ENCODE measurements around the gene MAP3K4.

Gene MAP3K4

DNA sequence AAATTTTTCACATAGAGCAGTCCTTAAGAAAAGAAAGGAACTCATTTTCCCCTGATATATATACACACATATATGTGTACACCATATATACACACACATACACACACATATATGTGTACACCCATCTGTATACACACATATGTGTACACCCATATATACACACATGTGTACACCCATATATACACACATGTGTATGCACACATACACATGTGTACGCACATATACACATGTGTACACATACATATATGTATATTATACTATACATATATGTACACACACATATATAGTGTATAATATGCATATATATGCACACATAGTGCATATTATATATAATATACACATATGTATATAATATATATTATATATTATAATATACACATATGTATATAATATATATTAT lies 9.1 kb downstream of the MAP3K4 start:
- DNase-seq (ENCODE audit: low read depth): no peak

DNA sequence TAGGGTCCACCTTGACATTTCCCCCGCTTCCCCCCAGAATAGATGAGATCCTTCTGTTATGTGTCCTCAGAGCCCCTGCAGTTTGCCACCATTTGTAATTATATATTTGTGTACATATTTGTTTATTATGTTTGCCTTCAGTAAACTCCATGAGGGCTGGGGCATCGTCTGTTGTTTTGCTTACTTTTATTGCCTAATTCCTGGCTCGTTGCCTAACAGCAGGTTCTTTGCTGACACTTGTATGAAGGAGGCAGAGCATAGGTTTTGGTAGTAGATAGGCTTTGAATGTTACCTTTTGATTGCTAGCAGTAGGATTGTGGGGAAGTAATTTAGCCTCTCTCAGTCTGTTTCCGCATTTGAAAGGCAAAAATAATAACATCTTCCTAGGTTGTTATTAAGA lies 9.9 kb downstream of the MAP3K4 start:
- no peak for DNase-seq (ENCODE audit: low read depth)

DNA sequence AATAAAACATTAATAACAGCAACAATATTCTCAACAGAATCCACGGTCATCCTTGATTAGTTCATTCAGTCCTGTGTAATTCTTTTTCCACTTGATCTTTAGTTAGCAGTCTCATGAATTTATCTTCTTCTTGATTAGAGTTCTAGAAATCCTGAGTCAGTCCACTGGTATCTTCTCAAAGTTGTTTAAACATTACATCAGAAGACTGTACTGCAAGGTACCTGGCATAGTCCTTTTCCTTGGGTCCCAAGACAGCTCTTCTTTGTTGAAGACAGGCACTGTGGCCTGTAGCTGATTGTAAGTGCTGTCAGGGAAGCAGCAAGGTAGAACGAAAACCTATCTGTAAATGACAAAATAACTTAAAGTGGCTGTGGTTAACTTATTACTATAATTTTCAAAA lies 11.8 kb downstream of the MAP3K4 start:
- no peak for DNase-seq (ENCODE audit: low read depth)

DNA sequence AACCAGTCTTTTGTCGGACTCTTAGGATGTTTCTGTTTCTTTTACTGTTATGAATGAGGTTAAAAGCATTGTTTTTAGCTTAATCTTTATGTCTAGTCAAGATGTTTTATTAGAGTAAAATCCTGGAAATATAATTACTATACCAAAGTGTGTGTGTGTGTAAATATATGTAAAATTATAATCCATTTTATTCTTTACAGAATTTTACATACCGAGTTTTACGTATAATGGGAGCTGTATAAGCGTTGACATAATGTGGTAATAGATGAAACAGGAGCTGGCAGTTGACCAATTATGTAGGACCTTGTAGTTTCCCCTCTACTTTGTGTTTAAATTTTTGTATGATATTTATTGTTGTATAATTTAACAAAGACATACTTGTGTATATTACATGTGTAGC lies 16.7 kb downstream of the MAP3K4 start:
- DNase-seq (ENCODE audit: low read depth): no peak

DNA sequence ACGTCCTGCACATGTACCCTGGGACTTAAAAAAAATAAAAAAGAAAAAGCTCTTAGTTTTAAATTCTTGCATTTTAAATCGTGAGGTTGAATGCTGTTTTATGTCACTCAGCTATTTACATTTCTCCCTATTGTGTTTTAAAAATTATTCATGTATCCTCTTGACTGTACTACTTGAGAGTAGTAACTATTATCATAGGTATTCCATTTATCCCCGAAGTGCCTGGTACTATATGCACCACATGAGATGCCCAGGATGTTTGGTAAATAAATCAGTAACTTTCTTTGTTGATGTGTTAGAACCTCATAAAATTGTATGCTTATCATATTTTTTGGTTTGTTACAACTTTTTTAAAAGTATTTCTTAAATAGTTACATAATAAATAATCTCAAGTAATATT lies 18.4 kb downstream of the MAP3K4 start:
- no peak for DNase-seq (ENCODE audit: low read depth)

DNA sequence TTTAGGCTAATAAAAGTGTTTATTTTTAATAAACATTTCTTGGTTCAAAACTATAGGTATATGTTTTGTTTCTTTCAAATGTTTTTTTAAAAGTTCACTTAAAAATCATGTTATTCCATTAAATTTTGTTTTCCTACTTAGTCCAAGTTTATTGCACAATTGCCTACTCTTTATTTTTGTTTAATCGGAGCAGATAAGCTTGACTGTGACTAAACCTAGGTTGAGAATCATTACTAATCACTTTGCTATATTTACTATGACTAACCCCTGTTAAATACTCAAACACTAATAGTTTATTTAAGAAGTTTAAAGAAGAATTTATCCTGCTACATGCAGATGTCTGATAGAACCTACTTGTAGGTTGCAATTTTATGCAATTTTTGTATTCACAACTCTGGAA lies 18.8 kb downstream of the MAP3K4 start:
- no peak for DNase-seq (ENCODE audit: low read depth)

DNA sequence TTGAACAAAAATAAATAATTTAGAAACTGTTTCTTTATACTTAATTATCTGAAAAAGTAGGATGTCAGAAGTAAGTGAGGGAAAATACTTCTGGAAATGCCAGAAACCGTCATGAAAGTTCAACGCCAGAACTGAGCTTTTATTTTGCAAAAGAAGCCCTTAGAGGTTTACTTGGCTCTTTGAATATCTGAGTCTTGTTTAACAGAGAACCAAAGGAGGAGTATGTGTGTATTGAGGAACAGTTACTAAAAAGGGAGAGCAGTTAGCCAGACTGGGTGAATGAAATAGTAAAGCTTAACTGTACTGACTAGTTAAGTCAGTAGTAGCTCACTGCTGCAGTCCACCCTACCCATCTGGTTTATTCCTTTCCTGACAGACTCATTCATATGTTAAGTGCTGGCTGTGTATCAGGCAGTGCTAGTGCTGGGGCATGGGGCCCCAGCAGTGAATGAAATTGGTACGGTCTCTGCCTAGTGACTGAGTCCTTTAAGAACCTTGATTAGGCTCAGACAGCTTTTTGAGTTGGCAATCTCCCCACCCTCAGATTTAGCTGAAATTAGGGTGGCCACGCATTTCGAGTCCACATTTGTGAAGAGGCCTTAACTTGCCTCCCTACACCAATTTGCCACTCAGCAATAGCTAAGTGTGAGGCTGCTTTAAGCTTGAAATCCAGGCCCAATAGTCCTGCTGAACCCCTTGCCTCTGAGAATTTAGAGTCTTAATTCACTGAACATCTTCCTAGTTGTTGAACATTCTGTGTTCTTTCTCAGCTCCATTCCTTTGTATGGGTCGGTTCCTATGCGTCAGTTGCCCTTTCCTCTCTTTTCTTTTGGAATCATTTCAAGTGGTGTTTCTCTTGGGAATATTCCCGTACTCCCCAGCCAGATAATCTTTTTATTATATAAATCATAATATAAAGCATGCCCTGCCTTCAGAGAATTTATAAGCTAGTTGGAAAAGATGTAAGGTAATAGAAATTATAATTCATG lies 20.2 kb downstream of the MAP3K4 start:
- DNase-seq (ENCODE audit: low read depth): no peak

DNA sequence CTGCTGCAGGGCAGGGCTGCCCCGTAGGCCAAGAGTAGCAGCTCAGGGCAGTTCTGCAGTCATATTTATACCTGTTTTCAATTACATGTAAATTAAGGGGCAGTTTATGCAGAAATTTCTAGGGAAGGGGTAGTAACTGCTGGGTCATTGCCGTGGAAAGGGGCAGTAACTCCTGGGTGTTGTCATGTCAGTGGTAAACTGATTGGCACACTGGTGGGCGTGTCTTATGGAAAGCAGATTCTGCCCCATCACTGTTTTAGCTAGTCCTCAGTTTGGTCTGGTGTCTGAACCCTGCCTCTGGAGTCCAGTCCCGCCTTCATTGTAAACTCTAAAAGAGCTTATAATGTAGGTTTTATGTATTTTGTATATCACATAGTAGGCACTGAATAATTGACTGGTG lies 22.1 kb downstream of the MAP3K4 start:
- DNase-seq (ENCODE audit: low read depth): no peak

DNA sequence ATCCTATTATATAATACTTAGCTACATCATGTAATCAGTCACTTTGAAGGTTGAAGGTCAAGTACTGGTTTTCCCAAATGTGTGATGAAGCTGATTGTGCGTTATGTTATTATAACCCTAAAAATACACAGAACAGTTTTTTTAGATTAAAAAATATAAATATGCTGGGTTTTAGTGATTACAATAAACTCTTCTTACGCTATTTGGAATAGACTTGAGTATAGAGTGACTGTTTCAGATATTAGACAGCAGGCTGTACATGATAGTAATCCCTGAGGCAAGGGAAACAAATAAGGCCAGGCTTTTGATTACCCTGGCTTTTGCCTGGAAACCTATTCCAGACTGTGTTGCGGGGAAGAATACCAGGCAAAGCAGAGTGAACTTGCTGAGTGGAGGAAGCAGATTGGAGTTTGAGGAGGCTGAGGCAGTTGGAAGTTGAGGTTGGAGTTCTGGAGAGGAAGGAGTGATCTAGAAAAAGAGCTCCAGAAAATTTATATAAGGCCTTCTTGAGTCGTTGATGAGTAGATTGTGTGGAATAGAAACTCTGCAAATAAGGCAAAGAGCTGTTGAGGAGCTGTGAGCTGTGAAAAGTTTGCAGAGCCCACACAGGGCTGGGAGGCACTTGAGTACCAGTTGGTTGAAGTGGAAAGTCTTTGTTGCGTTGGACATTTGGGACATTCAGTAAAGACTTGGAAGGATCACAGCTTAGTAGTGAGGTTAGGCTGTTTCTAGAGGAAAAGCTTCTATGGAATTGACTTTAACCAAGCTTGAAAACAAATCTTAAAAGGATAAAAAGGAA lies 26.4 kb downstream of the MAP3K4 start:
- DNase-seq (ENCODE audit: low read depth): no peak

DNA sequence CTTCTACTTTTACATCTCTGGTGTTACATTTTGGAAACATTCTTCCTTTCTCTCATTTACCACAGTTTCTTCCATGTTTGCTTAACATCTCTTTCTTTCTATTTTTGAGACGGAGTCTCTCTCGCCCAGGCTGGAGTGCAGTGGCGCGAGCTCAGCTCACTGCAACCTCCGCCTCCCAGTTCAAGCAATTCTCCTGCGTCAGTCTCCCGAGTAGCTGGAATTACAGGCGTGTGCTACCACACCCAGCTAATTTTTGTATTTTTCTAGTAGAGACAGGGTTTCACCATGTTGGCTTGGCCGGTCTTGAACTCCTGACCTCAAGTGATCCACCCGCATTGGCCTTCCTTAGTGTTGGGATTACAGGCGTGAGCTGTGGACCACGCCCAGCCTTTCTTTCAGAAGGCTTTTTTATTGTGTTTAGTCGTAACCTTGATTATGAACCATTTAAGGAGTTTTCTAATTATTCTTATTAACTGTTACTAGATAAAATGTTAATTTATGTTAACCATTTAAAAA lies 27.8 kb downstream of the MAP3K4 start:
- no peak for DNase-seq (ENCODE audit: low read depth)

DNA sequence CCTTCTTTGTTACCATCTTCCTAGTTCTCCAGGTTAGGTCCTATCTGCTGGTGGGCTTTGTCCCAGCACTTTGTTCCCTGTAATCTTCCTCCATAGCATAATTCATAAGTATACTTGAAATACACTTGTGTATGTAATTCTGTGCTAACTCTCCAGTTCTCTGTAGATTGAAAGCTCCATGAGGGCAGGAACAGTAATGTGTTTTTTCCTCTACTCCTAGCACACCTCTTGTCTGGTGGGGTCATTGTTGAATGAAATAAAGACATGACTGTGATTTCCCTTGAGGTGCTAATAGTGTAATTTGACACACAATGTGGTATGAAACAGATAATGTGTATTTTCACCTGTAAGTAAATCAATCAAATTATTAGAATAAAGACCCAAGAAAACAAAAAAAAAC lies 30.0 kb downstream of the MAP3K4 start:
- no peak for DNase-seq (ENCODE audit: low read depth)

DNA sequence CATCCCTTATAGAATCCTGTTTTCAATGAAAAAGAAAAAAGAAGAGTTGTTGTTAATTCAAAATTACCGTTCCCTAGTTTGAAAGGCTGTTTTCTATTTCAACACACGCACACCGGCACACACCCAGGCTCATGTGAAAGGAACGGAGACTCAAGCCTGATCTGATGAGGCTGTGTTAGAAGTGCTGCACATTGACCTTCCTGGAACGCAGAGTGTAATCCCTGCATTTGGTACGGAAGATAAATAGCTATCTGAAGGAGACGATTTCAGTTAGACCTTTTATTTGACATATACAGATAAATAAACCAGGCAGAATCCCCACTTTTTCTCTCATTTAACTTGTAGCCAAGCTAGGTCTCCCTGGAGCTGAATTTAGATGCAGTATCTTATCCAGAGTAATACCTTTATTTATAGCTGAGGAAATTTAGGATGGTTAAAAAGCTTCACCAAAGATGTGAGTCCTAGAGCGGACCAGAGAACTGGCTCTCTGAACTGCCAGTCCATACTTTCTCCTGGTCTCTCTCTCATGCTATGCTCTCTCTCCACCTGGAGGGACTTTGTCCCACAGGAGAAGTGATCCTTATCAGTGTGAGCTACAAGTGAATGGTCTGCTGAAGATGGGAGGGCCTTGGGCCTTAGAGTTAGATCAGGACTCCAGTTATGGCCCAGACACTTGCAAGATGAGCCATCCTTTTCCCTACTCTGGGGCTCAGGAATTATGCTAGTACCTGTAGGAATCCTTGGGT lies 30.6 kb downstream of the MAP3K4 start:
- DNase-seq (ENCODE audit: low read depth): no peak

DNA sequence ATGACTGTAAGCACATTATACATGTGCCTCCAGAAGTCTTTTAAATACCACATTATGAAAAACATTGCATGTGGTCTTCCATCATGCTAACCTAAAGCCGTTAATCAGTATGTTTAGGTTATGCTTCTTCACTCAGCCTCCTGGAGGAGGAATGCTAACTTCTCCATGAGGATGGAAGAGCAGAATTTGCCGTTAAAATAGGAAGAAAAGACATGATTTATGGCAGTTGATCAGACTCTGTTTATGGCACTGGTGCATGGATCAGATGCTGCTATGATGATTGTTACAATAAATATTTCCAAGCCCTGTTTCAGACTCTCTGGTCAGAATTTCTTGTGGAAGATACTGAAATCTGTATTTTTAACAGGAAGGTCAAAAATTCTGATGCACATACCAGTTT lies 31.7 kb downstream of the MAP3K4 start:
- no peak for DNase-seq (ENCODE audit: low read depth)

DNA sequence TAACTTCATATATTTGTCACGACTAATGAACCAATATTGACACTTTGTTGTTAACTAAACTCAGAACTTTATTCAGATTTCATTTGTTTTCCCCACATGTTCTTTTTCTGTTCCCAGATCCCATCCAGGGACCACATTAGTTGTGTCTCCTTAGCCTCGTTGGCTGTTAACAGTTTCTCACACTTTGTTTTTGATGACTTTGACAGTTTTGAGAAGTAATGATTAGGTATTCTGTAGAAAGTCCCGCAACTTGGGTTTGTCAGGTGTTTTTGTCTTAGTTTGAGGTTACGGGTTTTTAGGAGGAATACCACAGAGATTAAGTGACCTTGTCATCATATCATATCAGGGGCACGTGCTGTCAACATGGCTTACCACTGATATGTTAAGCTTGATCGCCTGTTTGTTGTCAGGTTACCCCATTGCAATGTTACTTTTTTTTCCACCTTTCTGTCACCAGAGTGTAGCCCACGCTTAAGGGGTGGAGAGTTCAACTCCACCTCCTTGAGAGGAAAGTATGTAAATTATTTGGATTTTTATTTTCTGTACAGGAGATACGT lies 32.9 kb downstream of the MAP3K4 start:
- no peak for DNase-seq (ENCODE audit: low read depth)

DNA sequence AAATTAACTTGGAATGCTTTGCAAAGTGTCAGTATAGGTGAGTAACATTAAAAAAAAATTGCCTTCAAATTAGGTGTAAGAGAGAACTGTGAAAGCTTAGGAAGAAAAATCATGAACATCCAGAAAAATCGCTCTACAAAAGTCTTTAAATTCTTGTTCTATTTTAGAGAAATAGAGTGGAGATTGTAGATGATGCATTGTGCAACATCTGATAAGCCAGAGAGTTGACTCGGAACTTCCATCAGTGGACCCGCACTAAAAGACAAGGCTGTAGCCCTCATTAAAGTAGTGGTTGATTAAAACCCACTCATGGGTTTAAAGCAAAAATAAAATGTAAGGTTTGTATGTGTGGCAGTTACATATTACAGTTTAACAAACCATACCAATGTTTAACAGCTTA lies 35.8 kb downstream of the MAP3K4 start:
- no peak for DNase-seq (ENCODE audit: low read depth)

DNA sequence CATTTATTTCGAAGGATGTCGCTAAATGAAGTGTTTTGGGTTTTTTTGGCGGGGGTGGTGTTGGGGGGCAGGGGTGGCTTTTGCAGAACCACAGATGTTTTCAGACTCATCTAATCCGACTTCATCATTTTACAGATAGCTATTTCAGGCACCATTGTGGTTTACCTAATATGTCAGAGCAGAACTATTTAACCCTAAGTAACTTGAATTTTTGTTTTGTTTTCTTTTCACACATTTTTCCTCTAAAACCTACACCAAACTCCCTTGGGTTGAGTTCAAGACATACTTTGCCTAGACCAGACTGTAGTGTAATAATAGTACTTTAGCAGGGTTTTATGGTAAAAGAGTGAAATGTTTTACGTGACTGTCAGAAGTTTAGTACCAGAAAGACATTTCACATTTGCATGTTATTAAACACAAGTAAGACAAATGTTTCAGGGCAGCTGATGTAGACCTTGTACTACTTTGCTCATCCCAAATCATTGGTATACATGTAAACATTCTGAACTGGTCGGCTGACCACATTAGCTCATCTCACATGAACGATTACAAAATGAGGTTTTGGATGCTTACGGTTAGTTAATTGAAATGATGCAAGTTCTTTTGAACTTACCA lies 37.7 kb downstream of the MAP3K4 start:
- no peak for DNase-seq (ENCODE audit: low read depth)

DNA sequence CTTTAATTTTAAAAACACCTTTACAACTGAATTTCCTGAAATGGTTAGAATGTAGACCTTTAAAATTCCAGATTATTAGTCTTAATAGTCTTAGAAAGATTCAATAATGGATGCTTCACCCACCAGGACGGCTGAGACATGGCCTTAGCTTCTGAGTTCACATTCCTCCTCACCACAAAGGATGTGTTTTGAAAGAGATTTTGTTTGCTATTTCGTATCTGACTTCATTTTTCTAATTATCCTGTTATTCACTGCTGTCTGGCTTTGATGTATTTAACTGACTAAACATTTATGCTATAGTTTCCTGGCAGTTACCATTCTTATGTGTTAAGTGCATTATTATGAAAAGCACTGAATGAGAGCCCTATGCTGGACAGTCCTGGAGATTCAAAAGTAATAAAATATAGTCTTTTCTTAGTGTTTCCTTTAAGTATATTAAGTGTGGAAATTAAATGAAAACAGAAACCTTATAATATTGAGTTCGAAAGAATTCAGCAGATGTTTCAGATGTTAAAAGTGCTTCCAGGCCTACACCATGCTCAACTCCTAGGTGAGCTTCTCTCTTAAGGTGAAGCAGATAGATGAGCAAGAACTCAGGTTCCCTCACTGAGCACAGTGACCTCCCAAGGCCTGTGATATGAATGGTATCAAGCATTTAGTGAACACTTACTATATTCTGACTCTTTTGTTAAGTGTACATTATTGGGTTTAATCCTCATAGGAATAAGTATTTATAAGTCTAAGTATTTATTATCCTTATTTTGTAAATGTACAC lies 40.3 kb downstream of the MAP3K4 start:
- no peak for DNase-seq (ENCODE audit: low read depth)

DNA sequence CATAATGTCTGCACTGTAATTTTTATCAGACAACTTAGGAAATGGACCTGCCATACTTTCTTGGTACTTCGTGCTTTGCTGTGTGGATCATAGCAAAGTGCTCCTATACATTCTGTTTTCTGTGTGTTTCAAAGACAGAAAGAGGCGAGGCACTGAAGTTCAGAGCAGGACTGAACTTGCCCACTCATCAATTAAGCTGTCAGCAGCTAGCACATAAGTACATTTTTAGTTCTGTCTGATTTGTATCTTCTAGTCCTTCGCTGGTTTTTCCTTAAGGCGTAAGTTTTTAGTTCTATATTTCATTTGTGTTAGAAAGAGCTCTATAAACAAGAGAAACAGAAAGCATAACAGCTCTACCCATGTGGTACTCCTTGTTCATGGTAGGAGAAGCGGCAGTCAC lies 42.1 kb downstream of the MAP3K4 start:
- DNase-seq (ENCODE audit: low read depth): no peak

DNA sequence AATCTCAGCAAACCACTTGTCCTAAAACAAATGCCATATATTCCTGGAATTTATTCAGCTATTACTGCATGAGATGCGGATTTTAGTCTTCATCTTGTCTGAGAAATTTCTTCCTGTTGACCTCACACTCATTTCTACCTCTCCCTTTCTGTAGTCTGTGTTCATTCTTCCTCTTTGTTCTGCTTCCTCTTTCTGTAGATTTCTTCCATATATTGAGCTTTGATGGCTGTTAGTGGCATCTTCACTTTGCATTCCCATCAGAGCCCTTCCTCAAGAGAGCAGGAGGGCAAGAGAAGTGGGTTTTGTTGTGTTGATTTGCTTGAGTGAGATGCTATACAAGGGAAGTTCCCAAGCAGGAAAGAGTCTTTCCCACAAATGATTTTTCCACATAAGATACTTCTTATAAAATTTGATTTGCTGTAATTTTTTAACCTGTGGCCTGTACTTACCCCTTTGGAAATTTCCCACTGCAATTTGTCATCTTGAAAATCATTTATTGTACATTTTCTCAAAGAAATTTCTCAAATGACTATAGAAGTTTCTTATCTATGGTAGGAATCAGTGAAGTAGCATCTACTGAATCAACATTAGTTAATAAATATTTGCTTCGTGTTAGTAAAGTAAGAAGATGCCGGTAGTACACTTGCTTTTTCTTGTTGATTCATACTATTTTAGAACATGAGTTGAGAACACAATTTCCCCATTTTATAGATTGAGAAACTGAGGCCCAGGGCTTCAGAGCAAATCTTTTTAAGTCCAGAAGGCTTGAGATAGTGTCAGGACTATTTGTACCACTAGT lies 43.8 kb downstream of the MAP3K4 start:
- no peak for DNase-seq (ENCODE audit: low read depth)

DNA sequence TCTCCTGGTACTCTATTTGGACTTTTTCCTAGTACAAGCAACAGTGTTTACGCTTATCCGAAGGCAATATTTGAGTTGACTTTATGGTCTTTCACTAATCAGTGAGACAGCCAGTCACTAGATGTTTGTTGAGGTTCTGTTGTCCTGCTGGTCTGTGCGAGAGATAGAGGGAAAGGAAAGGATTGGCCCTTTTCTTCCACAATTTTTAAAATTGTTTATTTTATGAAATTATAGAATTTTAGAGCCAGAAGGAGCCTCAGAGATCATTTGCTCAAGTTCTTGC lies 44.4 kb downstream of the MAP3K4 start:
- no peak for DNase-seq (ENCODE audit: low read depth)

All from stimulated activated CD8-positive, alpha-beta memory T cell treated with anti-CD3 and anti-CD28 coated beads, Interleukin-12 subunit alpha, Interleukin-12 subunit beta, amount 100 ng/mL, for 4 hours (primary cell).